Duodenal mucosa (tissue), 2 donors: ENCODE data around the gene LRGUK.

Source experiments
- H3K27ac ChIP-seq: one replicate; pipeline ENCODE4 v1.7.0; 2013; ENCODE audit warnings: low read depth, low read length
- H3K27me3 ChIP-seq, 2 donors: one replicate each; pipeline ENCODE4 v1.7.0; 2013; ENCODE audit warnings: low read length in 2 of 2, control low read depth in 1 of 2; ENCODE audit not compliant: insufficient read depth in 2 of 2, control insufficient read depth in 1 of 2
- H3K36me3 ChIP-seq, 2 donors: one replicate each; pipeline ENCODE4 v1.7.0; 2013; ENCODE audit warnings: low read length in 2 of 2, control low read depth in 1 of 2; ENCODE audit not compliant: insufficient read depth in 2 of 2, control insufficient read depth in 1 of 2
- H3K4me1 ChIP-seq, 2 donors: one replicate each; pipeline ENCODE4 v1.7.0; 2013; ENCODE audit warnings: low read length in 2 of 2, control low read depth in 1 of 2; ENCODE audit not compliant: insufficient read depth in 2 of 2, control insufficient read depth in 1 of 2
- H3K4me3 ChIP-seq, 2 donors: one replicate each; pipeline ENCODE4 v1.7.0; 2013; ENCODE audit warnings: low read length in 2 of 2, low read depth in 1 of 2
- H3K9ac ChIP-seq, 2 donors: one replicate each; pipeline ENCODE4 v1.7.0; 2013; ENCODE audit warnings: low read length in 2 of 2, low read depth in 1 of 2
- H3K9me3 ChIP-seq, 2 donors: one replicate each; pipeline ENCODE4 v1.7.0; 2013; ENCODE audit warnings: low read length in 2 of 2, control low read depth in 1 of 2; ENCODE audit not compliant: control insufficient read depth in 1 of 2

LRGUK gene

DNA sequence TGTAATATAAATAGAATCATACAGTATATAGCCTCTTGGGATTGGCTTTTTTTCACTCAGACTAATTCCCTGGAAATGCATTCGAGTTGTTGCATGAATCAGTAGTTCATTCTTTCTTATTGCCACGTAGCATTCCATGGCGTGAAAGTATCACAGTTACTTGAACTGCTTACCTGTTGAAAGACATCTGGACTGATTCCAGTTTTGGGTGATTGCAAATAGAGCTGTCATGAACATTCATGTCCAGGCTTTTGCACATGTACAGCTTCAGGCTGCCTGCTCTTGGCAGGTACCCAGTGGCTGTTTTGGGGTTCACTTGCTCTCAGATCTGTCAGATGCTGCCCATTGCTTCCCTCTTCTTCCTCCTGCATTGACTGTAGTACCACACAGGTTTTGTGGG lies 54.9 kb downstream of the LRGUK start:
- no peaks in the 10 kb centered on the region for H3K36me3 ChIP-seq
- no peaks in the 10 kb centered on the region for H3K9me3 ChIP-seq
- H3K4me1 ChIP-seq = no peaks in the 10 kb centered on the region
- H3K9ac ChIP-seq = no peak overlapping the region
- no peaks in the 10 kb centered on the region for H3K27me3 ChIP-seq
- no peak overlapping the region for H3K27ac ChIP-seq
- H3K4me3 ChIP-seq = no peak overlapping the region

GRCh38 chr7:134184767-134185166 lies 57.6 kb downstream of the LRGUK start:
- H3K9me3 ChIP-seq = no peaks in the 10 kb centered on the region
- H3K4me3 ChIP-seq = no peak overlapping the region
- no peaks in the 10 kb centered on the region for H3K27me3 ChIP-seq
- no peaks in the 10 kb centered on the region for H3K36me3 ChIP-seq
- H3K27ac ChIP-seq = no peak overlapping the region
- H3K9ac ChIP-seq = no peak overlapping the region
- H3K4me1 ChIP-seq = no peaks in the 10 kb centered on the region

GRCh38 chr7:134186027-134186426 lies 58.9 kb downstream of the LRGUK start:
- H3K9me3 ChIP-seq = no peaks in the 10 kb centered on the region
- no peak overlapping the region for H3K9ac ChIP-seq
- no peaks in the 10 kb centered on the region for H3K27me3 ChIP-seq
- no peaks in the 10 kb centered on the region for H3K36me3 ChIP-seq
- no peak overlapping the region for H3K27ac ChIP-seq
- H3K4me3 ChIP-seq = no peak overlapping the region
- no peaks in the 10 kb centered on the region for H3K4me1 ChIP-seq

- no peaks in the 10 kb centered on the region for H3K9me3 ChIP-seq
- H3K4me1 ChIP-seq = no peaks in the 10 kb centered on the region
- no peak overlapping the region for H3K27ac ChIP-seq
- no peaks in the 10 kb centered on the region for H3K36me3 ChIP-seq
- H3K9ac ChIP-seq = no peak overlapping the region
- no peak overlapping the region for H3K4me3 ChIP-seq
- H3K27me3 ChIP-seq = no peaks in the 10 kb centered on the region
These were observed 59.7 kb downstream of the LRGUK start for GRCh38 chr7:134186801-134187200.

GRCh38 chr7:134187893-134188292 lies 60.8 kb downstream of the LRGUK start:
- Histone ChIP-seq H3K9me3 (no peaks in the 10 kb centered on the region), H3K4me3 (no peak overlapping the region), H3K4me1 (no peaks in the 10 kb centered on the region), H3K27ac (no peak overlapping the region), H3K36me3 (no peaks in the 10 kb centered on the region), H3K9ac (no peak overlapping the region), H3K27me3 (no peaks in the 10 kb centered on the region)

GRCh38 chr7:134188311-134188710 lies 61.2 kb downstream of the LRGUK start:
- Histone ChIP-seq H3K27ac (no peak overlapping the region), H3K9me3 (no peaks in the 10 kb centered on the region), H3K27me3 (no peaks in the 10 kb centered on the region), H3K4me1 (no peaks in the 10 kb centered on the region), H3K9ac (no peak overlapping the region), H3K36me3 (no peaks in the 10 kb centered on the region), H3K4me3 (no peak overlapping the region)

DNA sequence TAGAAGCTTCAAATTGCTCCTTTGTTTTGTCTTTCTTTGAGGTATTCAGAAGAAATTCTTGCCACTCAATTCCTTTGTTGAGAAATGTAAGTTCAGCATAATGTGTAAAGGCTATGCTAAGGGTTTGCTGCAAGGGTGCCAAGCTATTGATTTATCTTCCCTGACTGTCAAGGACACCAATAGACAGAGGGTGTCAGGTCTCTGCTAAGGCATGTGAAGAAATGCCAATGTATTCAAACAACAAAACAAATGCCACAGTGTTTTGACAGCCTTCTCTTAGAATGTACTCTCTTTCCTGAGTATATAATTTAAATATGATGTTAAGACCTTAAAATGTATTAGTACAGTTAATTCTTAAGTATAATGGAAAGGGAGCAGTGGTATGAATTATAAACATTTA lies 62.4 kb downstream of the LRGUK start:
- Histone ChIP-seq H3K4me3 (no peak overlapping the region), H3K27ac (no peak overlapping the region), H3K36me3 (no peaks in the 10 kb centered on the region), H3K9ac (no peak overlapping the region), H3K27me3 (no peaks in the 10 kb centered on the region), H3K4me1 (no peaks in the 10 kb centered on the region), H3K9me3 (no peaks in the 10 kb centered on the region)

DNA sequence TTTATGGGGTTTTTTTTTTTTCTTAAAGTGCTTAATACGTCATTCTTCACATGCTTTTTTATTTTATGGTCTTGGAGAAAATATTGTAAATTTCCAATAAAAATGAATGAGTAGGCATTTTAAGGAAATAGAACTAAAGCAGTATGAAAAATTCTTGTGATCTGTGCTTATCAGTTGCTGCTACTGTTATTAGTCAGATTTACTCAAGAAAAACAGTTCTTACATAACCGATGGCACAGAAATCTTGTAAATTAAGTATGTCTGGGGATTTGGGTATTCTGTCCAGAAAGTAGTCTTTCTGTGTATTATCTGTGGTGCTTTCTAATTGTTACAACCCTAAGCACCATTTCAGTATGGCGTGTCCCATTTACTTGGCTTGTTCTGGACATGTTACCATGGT lies 64.7 kb downstream of the LRGUK start:
- Histone ChIP-seq H3K27ac (no peak overlapping the region), H3K9ac (no peak overlapping the region), H3K4me3 (no peak overlapping the region), H3K9me3 (no peaks in the 10 kb centered on the region), H3K27me3 (no peaks in the 10 kb centered on the region), H3K4me1 (no peaks in the 10 kb centered on the region), H3K36me3 (no peaks in the 10 kb centered on the region)

DNA sequence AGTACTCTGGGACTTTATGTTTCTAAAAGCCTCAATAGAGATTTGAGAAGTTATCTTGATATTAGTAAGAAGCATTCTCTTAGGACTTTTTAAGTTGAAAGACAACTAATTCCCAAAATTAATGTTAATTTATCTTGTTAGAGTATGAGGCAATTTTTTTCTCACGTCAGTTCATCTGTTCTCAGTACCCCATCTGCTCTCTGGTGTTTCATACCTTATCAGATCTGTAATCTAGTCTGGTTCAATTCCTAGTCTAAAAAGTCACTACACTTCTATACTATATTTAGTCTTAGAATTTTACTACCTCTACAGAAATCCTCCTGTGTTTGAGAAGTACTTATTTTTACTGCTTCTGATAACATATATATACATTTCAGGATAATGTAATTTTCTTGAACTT lies 66.1 kb downstream of the LRGUK start:
- H3K27ac ChIP-seq = no peak overlapping the region
- no peaks in the 10 kb centered on the region for H3K27me3 ChIP-seq
- H3K4me3 ChIP-seq = no peak overlapping the region
- no peaks in the 10 kb centered on the region for H3K4me1 ChIP-seq
- H3K9me3 ChIP-seq = no peaks in the 10 kb centered on the region
- H3K36me3 ChIP-seq = no peaks in the 10 kb centered on the region
- H3K9ac ChIP-seq = no peak overlapping the region

DNA sequence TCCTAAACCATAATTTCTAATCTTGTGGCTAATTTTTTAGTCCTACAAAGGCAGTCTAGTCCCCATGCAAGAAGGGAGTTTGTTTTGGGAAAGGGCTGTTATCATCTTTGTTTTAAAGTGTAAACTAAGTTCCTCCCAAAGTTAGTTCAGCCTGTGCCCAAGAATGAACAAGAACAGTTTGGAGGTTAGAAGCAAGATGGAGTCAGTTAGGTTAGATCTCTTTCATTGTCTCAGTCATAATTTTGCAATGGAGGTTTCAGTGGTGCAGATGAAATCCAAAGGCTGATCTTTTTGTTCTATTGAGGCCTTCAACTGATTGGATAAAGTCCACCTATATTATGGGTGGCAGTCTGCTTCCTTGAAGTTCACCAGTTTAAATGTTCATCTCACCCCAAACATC lies 68.1 kb downstream of the LRGUK start:
- H3K4me1 ChIP-seq = no peaks in the 10 kb centered on the region
- H3K36me3 ChIP-seq = no peaks in the 10 kb centered on the region
- H3K4me3 ChIP-seq = no peak overlapping the region
- H3K27ac ChIP-seq = no peak overlapping the region
- no peaks in the 10 kb centered on the region for H3K27me3 ChIP-seq
- no peaks in the 10 kb centered on the region for H3K9me3 ChIP-seq
- H3K9ac ChIP-seq = no peak overlapping the region

GRCh38 chr7:134196439-134196838 lies 69.3 kb downstream of the LRGUK start:
- Histone ChIP-seq H3K27me3 (no peaks in the 10 kb centered on the region), H3K4me1 (no peaks in the 10 kb centered on the region), H3K27ac (no peak overlapping the region), H3K9me3 (no peaks in the 10 kb centered on the region), H3K4me3 (no peak overlapping the region), H3K9ac (no peak overlapping the region), H3K36me3 (no peaks in the 10 kb centered on the region)
